ENCODE data around the gene TUBA1A. TPM values are rescaled to one million over a fixed set of nuclear protein-coding genes. Genes with fewer than 3 reads are reported as not detected.

TUBA1A gene
- total and polyA plus RNA-seq, 7 donors: 20.1 to 677 (median 614) TPM

GRCh38 chr12:49225576-49226166 lies 36.8 kb upstream of the TUBA1A start:
- Histone ChIP-seq H3K4me3 (no peak overlapping the region), H3K27ac (no peak overlapping the region), H3K36me3 (no peaks in the 10 kb centered on the region), H3K9me3 (no peaks in the 10 kb centered on the region), H3K4me1 (peaks cover 0 to 26% (median 14%) of the 10 kb centered on the region in 4 donors), H3K27me3 (no peaks in the 10 kb centered on the region)
- intact Hi-C loops (cut with DNase I): no loop called here
- DNase-seq: no peak
- no peak for TF ChIP-seq EP300 (IDR thresholded peaks at IDR 0.05)
- no peak for TF ChIP-seq POLR2A (IDR thresholded peaks at IDR 0.05)
- no peak for TF ChIP-seq POLR2AphosphoS5 (IDR thresholded peaks at IDR 0.05)
- TF ChIP-seq CTCF (IDR thresholded peaks at IDR 0.05): no peak
- WGBS, 2 donors: 51 to 72% methylated on average over 7 of the region's 7 CpGs

GRCh38 chr12:49223590-49224369 lies 34.9 kb upstream of the TUBA1A start:
- Histone ChIP-seq H3K4me3 (no peak overlapping the region), H3K9me3 (no peaks in the 10 kb centered on the region), H3K4me1 (peaks cover 0 to 26% (median 14%) of the 10 kb centered on the region in 4 donors), H3K36me3 (no peaks in the 10 kb centered on the region), H3K27me3 (no peaks in the 10 kb centered on the region), H3K27ac (peak overlapping the region; percentile 73 to 88 (median 82))
- WGBS, 2 donors: 90 to 93% methylated on average over 3 of the region's 3 CpGs
- DNase-seq: no peak
- intact Hi-C loops (cut with DNase I): no loop called here
- TF ChIP-seq POLR2AphosphoS5 (IDR thresholded peaks at IDR 0.05) (no peak), POLR2A (IDR thresholded peaks at IDR 0.05) (no peak), EP300 (IDR thresholded peaks at IDR 0.05) (no peak), CTCF (IDR thresholded peaks at IDR 0.05) (no peak)

- 92 to 95% methylated on average over 1 of the region's 1 CpG for WGBS, 2 donors
- H3K27me3 ChIP-seq: no peaks in the 10 kb centered on the region
- no peak for DNase-seq
Measured at GRCh38 chr12:49223122-49223521, 34.2 kb upstream of the TUBA1A start.

GRCh38 chr12:49220972-49221371 lies 32.1 kb upstream of the TUBA1A start:
- intact Hi-C loops (cut with DNase I): no loop called here
- H3K36me3 ChIP-seq: no peaks in the 10 kb centered on the region

More at GRCh38 chr12:49223122-49223521, 34.2 kb upstream of the TUBA1A start:
- Histone ChIP-seq H3K9me3 (no peaks in the 10 kb centered on the region), H3K36me3 (no peaks in the 10 kb centered on the region), H3K27ac (peak overlapping the region; percentile 73 to 88 (median 82)), H3K4me3 (no peak overlapping the region), H3K4me1 (peaks cover 0 to 26% (median 14%) of the 10 kb centered on the region in 4 donors)
- TF ChIP-seq POLR2A (IDR thresholded peaks at IDR 0.05) (no peak), EP300 (IDR thresholded peaks at IDR 0.05) (no peak), POLR2AphosphoS5 (IDR thresholded peaks at IDR 0.05) (no peak)
- intact Hi-C loops (cut with DNase I): no loop called here

More at GRCh38 chr12:49220972-49221371, 32.1 kb upstream of the TUBA1A start:
- no peak overlapping the region for H3K4me3 ChIP-seq
- WGBS, 2 donors: 89% methylated on average over 4 of the region's 4 CpGs
- H3K27ac ChIP-seq: no peak overlapping the region
- peaks cover 0 to 26% (median 14%) of the 10 kb centered on the region in 4 donors for H3K4me1 ChIP-seq
- no peak for TF ChIP-seq EP300 (IDR thresholded peaks at IDR 0.05)
- TF ChIP-seq POLR2AphosphoS5 (IDR thresholded peaks at IDR 0.05): no peak
- no peak for TF ChIP-seq POLR2A (IDR thresholded peaks at IDR 0.05)
- no peak for TF ChIP-seq CTCF (IDR thresholded peaks at IDR 0.05)
- no peaks in the 10 kb centered on the region for H3K27me3 ChIP-seq
- no peak for DNase-seq
- H3K9me3 ChIP-seq: no peaks in the 10 kb centered on the region
